ENCODE data around the gene CHTF18. TPM values are rescaled to one million over a fixed set of nuclear protein-coding genes. Genes with fewer than 3 reads are reported as not detected.
"Not testable (repeated sequence)": the region's sequence is repeated elsewhere in the genome, so short reads cannot be mapped to it uniquely, and the experiment has no call there.

Gene CHTF18
- total and polyA plus RNA-seq, 2 donors (not counting 3 experiments of a cell fraction or from before 2014, with no cell fraction given), result 33.0 to 69.5 TPM

- ChIA-PET CTCF (no interaction called here), POLR2A (no interaction called here)
- no peak for DNase-seq (ENCODE audit: low read depth, low spot score)
- no peak for TF ChIP-seq FOS (IDR thresholded peaks at IDR 0.05; ENCODE audit: borderline replicate concordance, insufficient read depth, low read length)
- TF ChIP-seq POLR2A (IDR thresholded peaks at IDR 0.05; ENCODE audit: low read depth, low read length), result no peak
- TF ChIP-seq CTCF (IDR thresholded peaks at IDR 0.05; ENCODE audit: extremely low read depth in 1 of 2, insufficient read depth in 1 of 2, low read depth in 1 of 2, low read length in 2 of 2), result no peak
- no peak overlapping the region for H3K4me2 ChIP-seq (ENCODE audit: insufficient read depth, low read length)
- no peaks in the 10 kb centered on the region for H3K36me3 ChIP-seq (ENCODE audit: control insufficient read depth in 2 of 2, extremely low read depth in 1 of 2, insufficient read depth in 2 of 2, low read length in 2 of 2)
- no peaks in the 10 kb centered on the region for H3K9me1 ChIP-seq (replicated peaks; ENCODE audit: control insufficient read depth, extremely low read depth, insufficient read depth, low read length)
- intact Hi-C loops (cut with micrococcal nuclease), result no loop called here
- H3K9ac ChIP-seq (replicated peaks; ENCODE audit: extremely low read depth, insufficient read depth, low read length), result no peak overlapping the region
- H3K27ac ChIP-seq (ENCODE audit: insufficient read depth, low read depth, low read length), result no peak overlapping the region
- BruUV-seq (replicated peaks), result no TSS peak
- no peaks in the 10 kb centered on the region for H3K79me2 ChIP-seq (ENCODE audit: control insufficient read depth, insufficient read depth, low read length)
- no peak overlapping the region for H2AFZ ChIP-seq (ENCODE audit: low read depth, low read length)
- H3K9me3 ChIP-seq (replicated peaks; ENCODE audit: control insufficient read depth, insufficient read depth, low read length), result no peaks in the 10 kb centered on the region
- FAIRE-seq, result no peak
- H3K4me1 ChIP-seq (ENCODE audit: control insufficient read depth, extremely low read depth, insufficient read depth, low read length), result no peaks in the 10 kb centered on the region
- dilution Hi-C loops (cut with MboI; ENCODE audit: extremely low pct_ligation_motif_present, low sequenced_read_pairs), result no loop called here
- peaks cover 0 to 8% of the 10 kb centered on the region in 2 experiments for H3K27me3 ChIP-seq (ENCODE audit: control insufficient read depth in 2 of 2, insufficient read depth in 2 of 2, low read length in 2 of 2)
- H4K20me1 ChIP-seq (replicated peaks; ENCODE audit: control insufficient read depth, extremely low read depth, insufficient read depth, low read length), result no peaks in the 10 kb centered on the region
- H3K4me3 ChIP-seq (replicated peaks in 1 of 3; ENCODE audit: insufficient read depth in 1 of 3, low read depth in 1 of 3, low read length in 3 of 3), result no peak overlapping the region
Measured at GRCh38 chr16:819336-820043, 31.1 kb downstream of the CHTF18 start.

- H4K20me1 ChIP-seq (replicated peaks; ENCODE audit: control insufficient read depth, extremely low read depth, insufficient read depth, low read length); H3K79me2 ChIP-seq (ENCODE audit: control insufficient read depth, insufficient read depth, low read length); H3K36me3 ChIP-seq (ENCODE audit: control insufficient read depth in 2 of 2, extremely low read depth in 1 of 2, insufficient read depth in 2 of 2, low read length in 2 of 2); DNase-seq (ENCODE audit: low read depth, low spot score); intact Hi-C loops (cut with micrococcal nuclease); FAIRE-seq; H3K4me1 ChIP-seq (ENCODE audit: control insufficient read depth, extremely low read depth, insufficient read depth, low read length); CTCF ChIA-PET; H3K27ac ChIP-seq (ENCODE audit: insufficient read depth, low read depth, low read length); BruUV-seq (replicated peaks); POLR2A ChIA-PET; dilution Hi-C loops (cut with MboI; ENCODE audit: extremely low pct_ligation_motif_present, low sequenced_read_pairs); H3K9me3 ChIP-seq (replicated peaks; ENCODE audit: control insufficient read depth, insufficient read depth, low read length); H3K9me1 ChIP-seq (replicated peaks; ENCODE audit: control insufficient read depth, extremely low read depth, insufficient read depth, low read length); H3K27me3 ChIP-seq (ENCODE audit: control insufficient read depth in 2 of 2, insufficient read depth in 2 of 2, low read length in 2 of 2); H3K4me2 ChIP-seq (ENCODE audit: insufficient read depth, low read length); H3K4me3 ChIP-seq (replicated peaks in 1 of 3; ENCODE audit: insufficient read depth in 1 of 3, low read depth in 1 of 3, low read length in 3 of 3); H2AFZ ChIP-seq (ENCODE audit: low read depth, low read length); H3K9ac ChIP-seq (replicated peaks; ENCODE audit: extremely low read depth, insufficient read depth, low read length): not testable (repeated sequence)
Measured at GRCh38 chr16:820044-820408, 31.6 kb downstream of the CHTF18 start.

Data from endothelial cell of umbilical vein (primary cell).